Neural cell (in vitro differentiated cells): ENCODE measurements around the gene AP2A2. TPM values are rescaled to one million over a fixed set of nuclear protein-coding genes. Genes with fewer than 3 reads are reported as not detected.

ENCODE experiments used
- H2AFZ ChIP-seq: fragments of 200-600, 300-800 bp; sonication (generic), shearing (Covaris generic); 2 replicates; pipeline ENCODE4 v1.6.0; 2014; ENCODE audit warnings: low read depth, mild to moderate bottlenecking, antibody characterized with exemption, low read length, moderate library complexity
- H3F3A ChIP-seq: fragments of 200-600 bp; shearing (Covaris generic); 2 replicates; pipeline ENCODE4 v1.6.1; 2016; ENCODE audit warnings: mild to moderate bottlenecking, moderate library complexity, mixed read lengths, antibody characterized with exemption, low read length; ENCODE audit not compliant: insufficient read depth, poor library complexity, severe bottlenecking
- H3K27ac ChIP-seq: fragments of 200-600, 300-800 bp; sonication (generic), shearing (Covaris generic); 2 replicates; pipeline ENCODE4 v1.5.1; 2014; ENCODE audit warnings: mild to moderate bottlenecking, low read length, moderate library complexity
- H3K27me3 ChIP-seq: fragments of 300-800, 200-600 bp; sonication (generic), shearing (Covaris generic); 2 replicates; pipeline ENCODE4 v1.6.0; 2014; ENCODE audit warnings: mild to moderate bottlenecking, low read depth, low read length, moderate library complexity; ENCODE audit not compliant: insufficient read depth
- H3K36me3 ChIP-seq: fragments of 300-800, 200-600 bp; sonication (generic), shearing (Covaris generic); 2 replicates; pipeline ENCODE4 v1.5.1; 2014; ENCODE audit warnings: mild to moderate bottlenecking, antibody characterized with exemption, low read length, moderate library complexity; ENCODE audit not compliant: insufficient read depth
- H3K4me2 ChIP-seq: fragments of 300-800, 200-600 bp; sonication (generic), shearing (Covaris generic); 2 replicates; pipeline ENCODE4 v1.6.0; 2014; ENCODE audit warnings: mild to moderate bottlenecking, low read length
- H3K4me3 ChIP-seq: fragments of 300-800, 200-600 bp; sonication (generic), shearing (Covaris generic); 2 replicates; pipeline ENCODE4 v1.5.1; 2014; ENCODE audit warnings: mild to moderate bottlenecking, low read length, moderate library complexity
- H3K79me2 ChIP-seq: fragments of 200-600 bp; shearing (Covaris generic); replicated peaks from 2 replicates; pipeline ENCODE4 v1.6.0; 2014; ENCODE audit warnings: mild to moderate bottlenecking, low read length, moderate library complexity; ENCODE audit not compliant: insufficient read depth
- H3K9ac ChIP-seq: fragments of 300-800, 200-600 bp; sonication (generic), shearing (Covaris generic); 2 replicates; pipeline ENCODE4 v1.6.1; 2016; ENCODE audit warnings: mild to moderate bottlenecking, low read length, mixed read lengths
- H3K9me2 ChIP-seq: fragments of 200-600 bp; shearing (Covaris generic); 2 replicates; pipeline ENCODE4 v1.6.1; 2016; ENCODE audit warnings: mild to moderate bottlenecking, low read length, mixed read lengths; ENCODE audit not compliant: insufficient read depth
- H3K9me3 ChIP-seq: fragments of 200-600, 300-800 bp; sonication (generic), shearing (Covaris generic); 2 replicates; pipeline ENCODE4 v1.6.1; 2016; ENCODE audit warnings: mild to moderate bottlenecking, mixed run types, low read length, moderate library complexity, mixed read lengths
- H4K20me1 ChIP-seq: fragments of 200-600 bp; shearing (Covaris generic); 2 replicates; pipeline ENCODE4 v1.6.1; 2016; ENCODE audit warnings: mild to moderate bottlenecking, mixed run types; ENCODE audit not compliant: insufficient read depth
- EP300 ChIP-seq: fragments of 450-650 bp; conservative IDR thresholded peaks from 2 replicates; pipeline ENCODE4 v1.6.1; 2014; ENCODE audit warnings: antibody characterized with exemption, mild to moderate bottlenecking, moderate library complexity; ENCODE audit not compliant: poor library complexity, severe bottlenecking
- EZH2 ChIP-seq: fragments of 200-600, 300-800 bp; shearing (Covaris generic), sonication (generic); IDR thresholded peaks from 2 replicates; pipeline ENCODE4 v1.6.1; 2014; ENCODE audit warnings: antibody characterized with exemption, low read length, borderline replicate concordance, mild to moderate bottlenecking; ENCODE audit not compliant: insufficient read depth, poor library complexity, severe bottlenecking
- MXI1 ChIP-seq: fragments of 450-650 bp; conservative IDR thresholded peaks from 2 replicates; pipeline ENCODE4 v1.6.1; 2014; ENCODE audit warnings: antibody characterized with exemption, mild to moderate bottlenecking; ENCODE audit not compliant: poor library complexity, severe bottlenecking
- POLR2AphosphoS5 ChIP-seq: IDR thresholded peaks from 2 replicates; pipeline ENCODE4 v1.6.1; 2012
- RAD21 ChIP-seq: fragments of 450-650 bp; conservative IDR thresholded peaks from 2 replicates; pipeline ENCODE4 v1.6.1; 2014; ENCODE audit warnings: antibody characterized with exemption, mild to moderate bottlenecking, moderate library complexity
- SMC3 ChIP-seq: fragments of 450-650 bp; conservative IDR thresholded peaks from 2 replicates; pipeline ENCODE4 v1.6.1; 2014; ENCODE audit warnings: antibody characterized with exemption, mild to moderate bottlenecking, moderate library complexity; ENCODE audit not compliant: poor library complexity
- TAF1 ChIP-seq: IDR thresholded peaks from 2 replicates; pipeline ENCODE4 v1.6.1; 2012; ENCODE audit warnings: low read depth
- polyA plus RNA-seq: library from polyadenylated mRNA; depleted of rRNA; stranded (reverse); fragments of >200 nt; gene quantifications from 2 replicates; pipeline ENCODE4 v1.2.3, GENCODE V29; 2014
- TF ChIP-seq, protein P1 (sequence below): fragments of 450-650 bp; IDR thresholded peaks from 2 replicates; pipeline ENCODE4 v1.5.1; 2014; ENCODE audit warnings: antibody characterized with exemption, mild to moderate bottlenecking, moderate library complexity; ENCODE audit not compliant: poor library complexity, severe bottlenecking
- TF ChIP-seq, protein P2 (sequence below): IDR thresholded peaks from 2 replicates; pipeline ENCODE4 v1.6.1; 2012; ENCODE audit warnings: borderline replicate concordance

Gene AP2A2
- polyA plus RNA-seq, 1 donor from 2014 or later = 46.5 TPM

DNA sequence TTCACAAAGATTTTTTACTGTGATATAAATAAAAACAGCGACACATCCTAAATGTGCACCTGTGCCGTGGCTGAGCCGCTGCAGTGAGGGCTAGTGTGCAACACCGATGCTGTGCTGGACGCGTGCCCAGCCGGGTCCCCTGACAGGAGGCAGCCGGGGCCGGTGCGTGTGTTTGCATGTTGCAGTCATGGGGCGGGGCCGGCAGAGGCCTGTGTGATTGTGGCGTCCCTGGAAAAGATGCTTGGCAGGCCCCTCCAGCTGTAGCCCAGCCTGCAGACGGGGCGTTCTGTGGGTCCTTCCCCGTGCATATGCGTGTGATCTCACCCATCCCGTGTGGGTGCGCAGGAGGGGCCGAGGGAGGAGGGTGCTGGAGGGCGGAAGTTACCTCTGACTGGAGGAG lies 80.3 kb downstream of the AP2A2 start:
- H3K27ac ChIP-seq = no peak overlapping the region
- no peak overlapping the region for H3K4me3 ChIP-seq
- no peak overlapping the region for H3K4me2 ChIP-seq
- TF ChIP-seq, protein P1, sequence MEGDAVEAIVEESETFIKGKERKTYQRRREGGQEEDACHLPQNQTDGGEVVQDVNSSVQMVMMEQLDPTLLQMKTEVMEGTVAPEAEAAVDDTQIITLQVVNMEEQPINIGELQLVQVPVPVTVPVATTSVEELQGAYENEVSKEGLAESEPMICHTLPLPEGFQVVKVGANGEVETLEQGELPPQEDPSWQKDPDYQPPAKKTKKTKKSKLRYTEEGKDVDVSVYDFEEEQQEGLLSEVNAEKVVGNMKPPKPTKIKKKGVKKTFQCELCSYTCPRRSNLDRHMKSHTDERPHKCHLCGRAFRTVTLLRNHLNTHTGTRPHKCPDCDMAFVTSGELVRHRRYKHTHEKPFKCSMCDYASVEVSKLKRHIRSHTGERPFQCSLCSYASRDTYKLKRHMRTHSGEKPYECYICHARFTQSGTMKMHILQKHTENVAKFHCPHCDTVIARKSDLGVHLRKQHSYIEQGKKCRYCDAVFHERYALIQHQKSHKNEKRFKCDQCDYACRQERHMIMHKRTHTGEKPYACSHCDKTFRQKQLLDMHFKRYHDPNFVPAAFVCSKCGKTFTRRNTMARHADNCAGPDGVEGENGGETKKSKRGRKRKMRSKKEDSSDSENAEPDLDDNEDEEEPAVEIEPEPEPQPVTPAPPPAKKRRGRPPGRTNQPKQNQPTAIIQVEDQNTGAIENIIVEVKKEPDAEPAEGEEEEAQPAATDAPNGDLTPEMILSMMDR = no peak
- TF ChIP-seq RAD21 (no peak), EZH2 (no peak), POLR2AphosphoS5 (no peak), EP300 (no peak), TAF1 (no peak), MXI1 (no peak), SMC3 (no peak)
- TF ChIP-seq, protein P2, sequence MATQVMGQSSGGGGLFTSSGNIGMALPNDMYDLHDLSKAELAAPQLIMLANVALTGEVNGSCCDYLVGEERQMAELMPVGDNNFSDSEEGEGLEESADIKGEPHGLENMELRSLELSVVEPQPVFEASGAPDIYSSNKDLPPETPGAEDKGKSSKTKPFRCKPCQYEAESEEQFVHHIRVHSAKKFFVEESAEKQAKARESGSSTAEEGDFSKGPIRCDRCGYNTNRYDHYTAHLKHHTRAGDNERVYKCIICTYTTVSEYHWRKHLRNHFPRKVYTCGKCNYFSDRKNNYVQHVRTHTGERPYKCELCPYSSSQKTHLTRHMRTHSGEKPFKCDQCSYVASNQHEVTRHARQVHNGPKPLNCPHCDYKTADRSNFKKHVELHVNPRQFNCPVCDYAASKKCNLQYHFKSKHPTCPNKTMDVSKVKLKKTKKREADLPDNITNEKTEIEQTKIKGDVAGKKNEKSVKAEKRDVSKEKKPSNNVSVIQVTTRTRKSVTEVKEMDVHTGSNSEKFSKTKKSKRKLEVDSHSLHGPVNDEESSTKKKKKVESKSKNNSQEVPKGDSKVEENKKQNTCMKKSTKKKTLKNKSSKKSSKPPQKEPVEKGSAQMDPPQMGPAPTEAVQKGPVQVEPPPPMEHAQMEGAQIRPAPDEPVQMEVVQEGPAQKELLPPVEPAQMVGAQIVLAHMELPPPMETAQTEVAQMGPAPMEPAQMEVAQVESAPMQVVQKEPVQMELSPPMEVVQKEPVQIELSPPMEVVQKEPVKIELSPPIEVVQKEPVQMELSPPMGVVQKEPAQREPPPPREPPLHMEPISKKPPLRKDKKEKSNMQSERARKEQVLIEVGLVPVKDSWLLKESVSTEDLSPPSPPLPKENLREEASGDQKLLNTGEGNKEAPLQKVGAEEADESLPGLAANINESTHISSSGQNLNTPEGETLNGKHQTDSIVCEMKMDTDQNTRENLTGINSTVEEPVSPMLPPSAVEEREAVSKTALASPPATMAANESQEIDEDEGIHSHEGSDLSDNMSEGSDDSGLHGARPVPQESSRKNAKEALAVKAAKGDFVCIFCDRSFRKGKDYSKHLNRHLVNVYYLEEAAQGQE = no peak
- no peaks in the 10 kb centered on the region for H3K9me3 ChIP-seq
- no peak overlapping the region for H3K9ac ChIP-seq
- no peaks in the 10 kb centered on the region for H4K20me1 ChIP-seq
- no peaks in the 10 kb centered on the region for H3F3A ChIP-seq
- H2AFZ ChIP-seq = no peak overlapping the region
- no peaks in the 10 kb centered on the region for H3K9me2 ChIP-seq
- no peaks in the 10 kb centered on the region for H3K27me3 ChIP-seq
- no peaks in the 10 kb centered on the region for H3K36me3 ChIP-seq
- H3K79me2 ChIP-seq = no peaks in the 10 kb centered on the region

DNA sequence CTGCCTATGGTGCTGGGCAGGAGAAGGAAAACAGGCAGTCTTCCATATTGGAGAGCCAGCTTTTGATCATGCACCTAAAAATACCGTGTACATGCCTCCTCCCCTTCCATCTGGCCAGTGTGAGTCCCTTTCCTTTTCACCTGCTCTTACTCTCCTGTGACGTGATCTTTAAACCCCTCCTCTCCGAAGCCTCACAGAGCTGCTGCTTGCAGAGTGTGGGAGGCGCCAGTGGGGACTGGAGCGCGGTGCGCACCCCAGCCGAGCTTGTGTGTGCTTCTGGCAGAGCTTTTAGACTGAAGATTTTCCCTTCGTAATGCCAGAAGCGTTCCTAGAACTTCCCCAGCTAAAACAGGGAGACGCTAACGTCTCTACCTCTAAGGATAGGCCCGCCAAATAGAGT lies 81.1 kb downstream of the AP2A2 start:
- H3K4me3 ChIP-seq = no peak overlapping the region
- no peak overlapping the region for H3K27ac ChIP-seq
- no peaks in the 10 kb centered on the region for H3K9me2 ChIP-seq
- H4K20me1 ChIP-seq = no peaks in the 10 kb centered on the region
- no peaks in the 10 kb centered on the region for H3F3A ChIP-seq
- H2AFZ ChIP-seq = no peak overlapping the region
- no peaks in the 10 kb centered on the region for H3K27me3 ChIP-seq
- no peaks in the 10 kb centered on the region for H3K79me2 ChIP-seq
- no peaks in the 10 kb centered on the region for H3K9me3 ChIP-seq
- no peak overlapping the region for H3K4me2 ChIP-seq
- TF ChIP-seq TAF1 = no peak
- TF ChIP-seq POLR2AphosphoS5 = no peak
- no peak for TF ChIP-seq EZH2
- TF ChIP-seq RAD21 = no peak
- no peak for TF ChIP-seq SMC3
- no peak for TF ChIP-seq EP300
- no peaks in the 10 kb centered on the region for H3K36me3 ChIP-seq
- H3K9ac ChIP-seq = no peak overlapping the region

DNA sequence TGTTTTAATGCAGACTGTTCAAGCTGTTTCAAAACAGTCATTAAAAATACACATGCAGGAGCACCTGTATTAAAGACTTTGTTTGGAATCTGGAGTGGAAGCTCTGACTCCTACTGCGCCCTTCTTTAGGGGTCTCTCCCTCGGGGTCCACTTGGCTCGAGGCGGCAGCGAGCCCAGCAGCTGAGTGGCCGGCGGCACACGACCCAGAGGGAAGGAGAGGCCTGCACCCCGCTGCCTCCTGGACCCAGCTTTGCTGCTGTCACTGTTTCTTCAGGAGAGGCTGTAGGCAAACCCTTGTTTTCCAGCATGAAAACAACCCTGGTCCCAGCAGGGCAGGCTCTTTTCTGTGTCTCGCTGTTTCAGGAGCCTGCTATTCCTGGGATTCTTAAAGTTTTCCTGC lies 81.6 kb downstream of the AP2A2 start:
- Histone ChIP-seq H3K9me3 (no peaks in the 10 kb centered on the region), H3K27me3 (no peaks in the 10 kb centered on the region), H3K79me2 (no peaks in the 10 kb centered on the region), H3K9ac (no peak overlapping the region), H3K36me3 (no peaks in the 10 kb centered on the region), H3K9me2 (no peaks in the 10 kb centered on the region), H3F3A (no peaks in the 10 kb centered on the region), H3K4me3 (no peak overlapping the region), H2AFZ (no peak overlapping the region), H3K27ac (no peak overlapping the region), H4K20me1 (no peaks in the 10 kb centered on the region), H3K4me2 (no peak overlapping the region)
- TF ChIP-seq TAF1 (no peak), RAD21 (no peak), EP300 (no peak), POLR2AphosphoS5 (no peak), EZH2 (no peak), SMC3 (no peak), MXI1 (no peak)
- TF ChIP-seq, protein P1 = no peak
- TF ChIP-seq, protein P2 = no peak
